GM18505 (cell line): ENCODE results near the gene RIMS1.

Source experiments
- ATAC-seq: cut with Tn5 transposase; IDR thresholded peaks from one replicate; pipeline ENCODE4 v1.9.1; 2021; ENCODE audit not compliant: unreplicated experiment
- POLR2A ChIP-seq: IDR thresholded peaks from 4 replicates; pipeline ENCODE4 v1.6.1; 2011; ENCODE audit warnings: borderline replicate concordance; ENCODE audit not compliant: insufficient read depth, insufficient read length; ENCODE audit errors: extremely low read depth

RIMS1 gene

DNA sequence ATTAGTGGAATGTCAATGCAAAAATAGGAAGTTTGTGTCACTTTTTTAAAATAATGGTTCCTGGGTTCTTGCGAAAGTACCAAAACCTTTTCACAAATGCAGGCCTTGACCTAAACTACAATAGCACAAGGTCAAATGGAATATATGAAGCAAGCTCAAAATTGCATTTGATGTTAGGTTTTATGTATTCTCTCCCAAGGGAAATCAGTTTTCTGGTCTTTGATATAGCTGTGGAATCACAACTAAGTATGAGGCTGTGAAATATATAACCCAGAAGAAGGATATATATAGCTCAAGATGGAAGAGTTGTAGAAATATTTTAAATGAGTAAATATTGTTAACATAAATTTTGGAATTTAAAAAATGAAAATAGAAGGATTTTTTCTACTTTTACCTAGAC, 327.3 kb downstream of the RIMS1 start:
- ATAC-seq: no peak
- TF ChIP-seq POLR2A: no peak

DNA sequence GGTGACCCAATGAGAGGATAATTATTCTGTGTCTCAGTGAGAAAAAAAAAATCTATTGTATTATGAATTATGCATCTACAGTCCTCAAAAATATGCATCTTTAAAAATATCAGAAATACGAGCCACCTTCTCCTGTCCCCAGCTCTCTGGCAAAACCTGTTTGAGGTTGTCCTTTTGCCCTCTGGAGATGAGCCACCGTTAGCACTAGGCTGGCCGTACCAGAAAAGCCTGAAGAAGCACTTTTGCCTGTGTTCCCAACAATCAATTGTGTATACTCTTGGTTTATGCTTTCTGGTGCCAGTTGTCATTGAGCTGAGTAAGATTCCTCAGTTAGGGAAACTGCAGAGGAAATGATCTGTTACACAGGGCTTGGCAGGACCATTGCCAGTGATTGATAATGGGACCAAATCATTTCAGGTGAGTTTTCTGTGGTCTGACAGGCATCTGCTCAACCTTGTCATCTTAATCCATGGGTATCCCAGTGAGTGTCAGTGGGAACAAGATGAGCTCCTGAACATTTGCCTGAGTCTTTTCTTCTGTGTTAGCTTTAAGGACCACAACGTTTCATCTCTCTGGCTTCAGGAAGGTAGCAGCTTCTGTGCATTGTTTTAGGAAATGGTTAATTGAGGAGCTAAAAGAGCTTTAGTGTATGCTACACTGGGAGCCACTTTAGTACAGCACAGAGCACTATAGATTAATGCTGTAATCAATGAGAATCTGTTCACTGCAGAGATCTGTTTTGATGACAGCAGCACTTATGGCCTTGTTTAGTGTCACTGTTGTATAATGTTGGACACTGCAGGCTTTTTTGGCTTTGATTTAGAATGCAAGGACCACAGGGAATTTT, 330.1 kb downstream of the RIMS1 start:
- no peak for ATAC-seq

DNA sequence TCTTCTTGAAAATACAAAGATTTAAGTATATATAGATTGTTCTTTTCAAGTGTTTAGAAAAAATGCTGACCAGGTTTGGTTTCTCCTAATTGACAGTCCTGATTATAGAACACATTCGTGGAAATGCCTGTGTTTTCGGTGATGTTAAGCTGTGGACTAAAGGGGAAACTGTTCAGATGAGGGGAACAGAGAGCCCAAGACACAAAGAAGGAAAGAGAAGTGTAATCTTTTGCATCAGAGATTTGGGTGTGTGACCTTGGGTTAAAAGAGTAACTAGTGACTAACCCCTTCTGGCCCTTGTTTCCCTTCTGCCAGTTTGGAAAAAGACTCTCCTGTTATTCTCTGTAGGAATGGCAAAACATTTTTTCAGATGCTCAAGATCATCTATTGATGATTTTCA, 331.3 kb downstream of the RIMS1 start:
- TF ChIP-seq POLR2A: no peak
- no peak for ATAC-seq

More for the DNA sequence above, 330.1 kb downstream of the RIMS1 start:
- TF ChIP-seq POLR2A: no peak

DNA sequence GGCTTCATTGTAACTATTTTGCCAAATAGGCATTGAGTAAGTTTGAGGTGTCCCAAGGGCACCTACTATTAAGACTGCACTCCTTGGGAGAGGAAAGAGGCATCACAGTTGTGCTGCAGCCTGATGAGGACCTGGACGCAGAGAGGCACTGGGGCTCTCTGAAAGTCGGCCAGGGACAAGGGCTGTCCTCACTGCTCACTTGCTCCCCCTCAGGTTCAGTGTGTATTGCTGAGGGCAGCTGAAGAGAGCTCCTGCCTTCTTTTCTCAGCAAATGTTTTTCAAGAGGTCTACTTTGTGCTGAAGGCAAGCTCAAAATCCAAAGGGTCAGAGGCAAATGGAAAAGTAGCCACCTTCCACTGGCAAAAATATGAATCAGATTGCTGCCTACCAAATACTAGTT, 331.8 kb downstream of the RIMS1 start:
- TF ChIP-seq POLR2A: no peak
- ATAC-seq: peak; percentile 81

DNA sequence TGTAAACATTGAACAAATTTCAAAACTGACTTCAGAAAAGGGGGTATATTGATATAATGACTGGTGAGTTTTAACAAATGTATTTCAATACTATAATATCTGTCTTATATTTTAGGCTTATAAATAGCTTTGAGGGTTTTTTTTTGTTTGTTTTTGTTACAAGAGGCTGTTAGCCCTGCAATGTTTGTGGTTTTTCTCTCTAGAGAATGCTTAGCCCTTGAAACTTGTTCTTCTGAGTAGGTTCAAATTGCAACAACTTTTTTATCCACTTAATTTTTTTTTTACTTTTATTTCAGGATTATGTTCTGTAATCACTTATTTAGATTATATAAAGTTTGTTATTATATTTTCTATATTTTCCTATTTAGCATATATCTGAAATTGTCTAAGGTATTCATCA, 333.2 kb downstream of the RIMS1 start:
- ATAC-seq: no peak
- TF ChIP-seq POLR2A: no peak

DNA sequence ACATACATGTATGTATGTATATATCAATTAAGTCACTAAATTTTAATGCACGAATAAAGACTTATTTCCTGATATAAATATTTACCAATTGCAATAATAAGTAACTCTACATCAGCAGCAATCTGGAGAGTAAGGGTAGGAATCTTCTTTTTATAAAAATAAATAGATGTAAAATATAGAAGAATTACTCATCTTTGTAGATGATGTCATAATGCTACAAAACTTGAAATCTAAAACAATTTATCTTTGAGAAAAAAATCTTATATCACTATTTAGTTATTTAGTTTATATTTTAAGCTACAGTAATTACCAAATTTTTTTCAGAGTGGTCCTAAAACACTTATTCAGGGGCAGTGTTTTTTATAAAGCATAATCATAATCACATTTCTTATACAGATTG, 351.7 kb downstream of the RIMS1 start:
- no peak for ATAC-seq
- no peak for TF ChIP-seq POLR2A

DNA sequence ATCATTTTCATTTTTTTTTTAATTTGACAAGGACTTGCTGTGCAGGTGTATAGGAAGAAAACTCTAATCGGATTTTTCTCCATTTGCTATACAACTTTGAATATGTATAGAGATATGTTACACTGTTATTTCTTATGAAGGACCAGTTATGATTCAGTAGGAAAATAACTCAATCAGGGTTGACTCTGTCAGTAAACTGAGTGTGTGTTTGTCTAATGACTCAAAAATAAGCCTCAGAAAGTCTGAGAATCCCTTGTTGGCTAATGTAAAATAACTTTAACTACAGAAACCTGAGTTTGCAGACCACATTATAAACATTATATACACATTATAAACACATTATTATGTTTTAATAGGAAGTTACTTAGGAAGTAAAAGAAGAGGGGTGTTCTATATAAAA, 352.6 kb downstream of the RIMS1 start:
- ATAC-seq: no peak
- no peak for TF ChIP-seq POLR2A

DNA sequence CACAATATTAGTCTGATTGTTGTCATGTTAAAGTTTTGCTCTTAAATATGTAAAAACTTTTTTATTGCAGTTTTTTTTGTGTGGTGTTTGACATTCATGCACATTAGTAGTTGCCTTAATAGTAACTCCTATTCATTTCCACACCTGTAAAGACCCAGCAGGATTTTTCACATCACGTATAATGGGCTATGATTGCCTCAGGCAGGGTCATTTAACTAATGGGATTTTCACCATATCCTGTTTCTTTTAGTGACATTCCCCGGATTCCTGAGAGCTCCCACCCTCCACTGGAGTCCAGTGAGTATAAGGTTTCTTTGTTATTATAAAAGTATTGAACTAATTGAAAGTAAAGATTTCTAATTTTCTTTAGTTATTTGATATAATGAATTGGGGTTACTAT, 359.2 kb downstream of the RIMS1 start:
- ATAC-seq: no peak
- TF ChIP-seq POLR2A: no peak

DNA sequence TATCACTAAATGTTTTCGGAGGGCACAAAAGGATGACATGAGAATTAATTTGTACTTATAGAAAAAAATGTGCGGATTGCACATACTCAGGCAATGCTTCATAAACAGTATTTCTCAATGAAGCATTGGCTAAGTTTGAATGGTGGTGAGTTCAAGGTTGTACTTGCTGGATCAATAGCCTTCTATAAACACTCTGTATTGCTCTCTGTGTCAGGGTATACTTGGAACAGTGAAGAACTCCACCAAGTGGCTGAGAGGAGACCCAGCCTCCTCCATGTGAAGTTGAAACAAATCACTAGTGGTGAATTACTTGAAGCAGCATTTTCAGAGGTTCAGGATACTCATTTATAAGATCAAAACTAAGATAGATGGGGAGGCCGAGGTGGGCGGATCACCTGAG, 360.6 kb downstream of the RIMS1 start:
- TF ChIP-seq POLR2A: no peak
- no peak for ATAC-seq

DNA sequence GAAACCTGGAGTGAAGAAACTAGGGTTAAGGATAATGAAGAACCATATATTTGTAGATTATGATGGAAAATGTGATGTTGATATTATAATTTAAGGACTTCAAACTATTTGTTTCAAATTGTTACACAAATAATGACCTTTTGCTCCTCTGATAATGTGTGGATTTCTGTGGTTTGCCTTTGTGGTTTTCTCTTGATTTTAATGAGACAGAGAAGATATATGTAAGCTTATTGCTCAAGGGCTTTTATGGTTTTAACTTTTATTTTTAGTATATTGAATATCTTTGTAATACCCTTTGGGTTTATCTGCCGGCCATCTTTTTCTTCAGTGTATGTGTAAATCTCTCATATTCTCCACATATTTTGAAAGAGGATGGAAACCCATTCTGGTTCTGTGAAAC, 362.3 kb downstream of the RIMS1 start:
- TF ChIP-seq POLR2A: no peak
- ATAC-seq: no peak

DNA sequence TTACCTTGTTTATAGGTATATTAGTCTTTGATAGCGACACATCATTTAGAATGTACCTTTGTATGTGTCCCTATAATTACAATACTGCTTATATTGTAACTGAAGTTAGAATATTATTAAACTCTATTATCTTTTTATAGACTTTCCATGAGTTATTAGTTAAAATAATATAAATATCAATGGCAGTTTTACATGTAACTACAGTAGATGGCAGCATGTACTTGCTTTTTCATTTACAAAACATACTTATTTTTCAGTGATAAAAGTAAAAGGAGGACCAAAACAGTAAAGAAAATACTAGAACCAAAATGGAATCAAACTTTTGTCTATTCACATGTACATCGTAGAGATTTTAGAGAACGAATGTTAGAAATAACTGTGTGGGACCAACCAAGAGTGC, 364.3 kb downstream of the RIMS1 start:
- no peak for ATAC-seq
- TF ChIP-seq POLR2A: no peak

DNA sequence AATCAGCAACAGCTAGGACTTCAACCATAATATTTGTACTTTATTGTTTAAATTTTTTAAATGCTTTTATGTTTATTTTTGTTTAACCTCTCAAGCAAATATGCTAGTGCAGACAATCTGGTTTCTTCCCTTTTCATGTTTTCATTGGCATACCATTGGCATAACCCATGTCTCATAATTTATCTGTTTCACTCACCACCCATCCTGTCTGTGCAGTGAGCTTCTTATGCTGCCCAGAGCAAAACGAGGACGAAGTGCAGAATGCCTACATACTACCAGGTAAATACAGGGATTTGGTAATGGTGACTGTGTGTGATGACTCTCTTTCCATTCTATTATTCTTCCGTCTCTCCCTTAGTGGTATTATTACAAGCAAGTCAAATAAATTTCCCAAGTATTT, 374.1 kb downstream of the RIMS1 start:
- no peak for ATAC-seq

DNA sequence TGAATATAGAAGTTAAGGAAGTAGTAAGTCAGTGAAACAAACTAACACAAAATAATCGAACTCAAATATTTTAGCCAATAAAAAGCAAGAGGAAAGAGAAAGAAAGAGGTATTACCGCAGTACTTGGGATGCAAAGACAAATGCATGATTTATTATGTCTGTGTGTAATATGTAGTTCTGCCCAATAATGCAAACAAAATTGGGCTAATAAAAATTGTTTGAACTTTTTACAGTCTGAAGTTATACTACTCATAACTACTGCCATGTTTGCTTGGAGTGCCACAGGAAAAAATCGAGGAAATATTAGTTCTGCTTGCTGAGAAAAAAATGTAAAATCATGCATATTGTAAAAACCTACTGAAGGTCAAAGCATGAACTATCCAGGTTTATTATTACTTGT, 375.2 kb downstream of the RIMS1 start:
- no peak for TF ChIP-seq POLR2A
- no peak for ATAC-seq

More for the DNA sequence above, 374.1 kb downstream of the RIMS1 start:
- no peak for TF ChIP-seq POLR2A

DNA sequence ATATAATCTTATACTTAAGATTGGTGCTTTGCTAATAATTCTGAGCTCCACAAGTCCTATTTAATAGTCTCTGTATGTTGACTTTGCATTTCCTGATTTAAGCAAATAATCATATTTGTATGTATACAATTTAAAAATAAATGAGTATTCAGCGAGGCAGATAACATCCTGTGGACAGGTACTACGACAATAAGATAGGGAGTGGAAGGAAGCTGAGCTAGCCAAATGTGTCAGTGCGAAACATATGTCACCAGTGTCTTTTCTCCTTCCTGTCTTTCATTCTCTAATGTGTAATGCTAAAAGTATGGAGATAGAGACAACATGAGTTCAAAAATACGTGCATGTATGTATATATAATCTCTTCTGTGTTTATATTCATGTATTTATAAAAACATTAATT, 375.9 kb downstream of the RIMS1 start:
- TF ChIP-seq POLR2A: no peak
- ATAC-seq: no peak

DNA sequence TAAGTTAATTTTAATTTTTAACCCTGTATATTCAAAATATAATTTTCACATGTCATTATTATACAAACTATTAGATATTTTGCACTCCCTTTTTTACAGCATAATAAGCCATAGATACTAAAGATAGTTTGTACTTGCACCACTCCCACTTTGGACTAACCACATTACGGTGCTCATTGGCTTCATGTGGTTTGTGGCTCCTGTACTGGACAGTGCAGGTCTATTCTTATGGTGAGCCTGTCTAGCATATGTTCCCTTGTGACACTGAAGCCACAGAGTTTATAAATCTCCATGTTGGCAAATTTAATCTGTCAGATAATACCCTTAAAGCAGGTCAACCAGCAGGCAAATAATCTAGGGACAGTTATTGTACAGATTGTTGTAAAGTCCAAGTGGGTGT, 381.1 kb downstream of the RIMS1 start:
- no peak for TF ChIP-seq POLR2A
- ATAC-seq: no peak

DNA sequence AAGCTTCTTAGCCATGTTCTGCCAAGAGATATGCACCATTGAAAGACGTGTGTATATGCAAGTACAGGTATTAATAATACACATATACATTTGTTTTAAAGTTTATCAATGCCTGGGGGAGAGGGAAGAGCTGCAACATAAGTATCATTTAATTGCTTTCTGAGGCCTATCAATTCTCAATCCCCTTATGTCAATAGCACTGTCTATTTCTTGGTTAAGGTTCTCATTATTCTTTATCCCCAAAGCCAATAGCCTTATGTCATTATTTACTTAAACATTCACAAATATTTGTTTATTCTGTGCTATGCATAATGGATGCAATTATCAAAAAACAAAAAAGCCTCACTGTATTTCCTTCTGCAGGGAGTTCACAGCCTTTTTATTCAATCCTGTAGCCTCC, 385.2 kb downstream of the RIMS1 start:
- ATAC-seq: no peak
- no peak for TF ChIP-seq POLR2A

DNA sequence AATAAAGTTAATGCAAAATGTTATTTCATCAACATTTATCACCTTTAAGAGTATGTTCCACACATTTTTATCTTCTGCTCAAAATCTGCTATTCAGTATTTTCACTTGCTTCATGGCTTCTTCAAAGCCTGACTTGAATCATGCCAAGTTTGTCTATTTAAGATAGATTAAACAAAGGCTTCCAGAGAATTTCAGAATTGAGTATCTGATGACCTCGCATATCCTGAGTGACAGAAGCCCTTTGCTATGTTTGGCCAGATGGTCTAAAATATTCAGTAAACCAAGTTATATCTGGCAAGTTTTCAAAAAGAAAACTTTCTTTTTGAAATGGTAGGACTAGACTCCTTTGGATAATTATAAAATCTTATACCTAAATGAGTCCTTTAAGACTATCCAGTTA, 386.6 kb downstream of the RIMS1 start:
- no peak for TF ChIP-seq POLR2A
- ATAC-seq: no peak
